SIG-M5 treated with dmso at 0.1 percent for 504 hours (cell line): Measurements from ENCODE around the gene ACSM5.
"Not testable (repeated sequence)": the region's sequence is repeated elsewhere in the genome, so short reads cannot be mapped to it uniquely, and the experiment has no call there.

Source experiments
- DNase-seq: peaks from one replicate; lab custom pipeline; 2025; ENCODE audit not compliant: unreplicated experiment; lab: John Stamatoyannopoulos, UW

Gene ACSM5

GRCh38 chr16:20397468-20398074 lies 11.8 kb upstream of the ACSM5 start:
- DNase-seq = no peak

- no peak for DNase-seq
These were observed 10.7 kb upstream of the ACSM5 start for GRCh38 chr16:20398603-20399002.

GRCh38 chr16:20399185-20399584 lies 10.1 kb upstream of the ACSM5 start:
- DNase-seq = no peak

DNA sequence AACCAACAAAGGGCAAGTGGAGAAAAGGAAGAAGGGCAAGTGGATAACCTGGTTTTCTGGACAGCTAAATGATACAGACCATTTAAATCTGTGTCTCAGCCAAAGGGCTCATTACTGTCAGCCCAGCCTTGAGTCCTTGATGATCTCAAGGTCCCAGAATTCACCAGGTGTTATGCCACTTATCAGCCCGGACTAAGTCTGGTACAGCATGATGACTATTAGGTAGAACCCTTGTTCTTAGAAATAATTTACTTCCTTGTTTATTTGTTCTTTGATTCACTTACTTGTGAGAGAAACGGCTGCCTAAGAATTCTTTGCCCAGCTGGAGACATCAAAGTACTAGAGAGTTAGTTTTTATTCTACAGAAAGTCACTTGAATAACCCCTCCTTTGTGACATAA lies 8.3 kb upstream of the ACSM5 start:
- no peak for DNase-seq

- no peak for DNase-seq
These were observed 7.8 kb upstream of the ACSM5 start for GRCh38 chr16:20401475-20402016.

GRCh38 chr16:20402651-20403050 lies 6.7 kb upstream of the ACSM5 start:
- DNase-seq = no peak

DNA sequence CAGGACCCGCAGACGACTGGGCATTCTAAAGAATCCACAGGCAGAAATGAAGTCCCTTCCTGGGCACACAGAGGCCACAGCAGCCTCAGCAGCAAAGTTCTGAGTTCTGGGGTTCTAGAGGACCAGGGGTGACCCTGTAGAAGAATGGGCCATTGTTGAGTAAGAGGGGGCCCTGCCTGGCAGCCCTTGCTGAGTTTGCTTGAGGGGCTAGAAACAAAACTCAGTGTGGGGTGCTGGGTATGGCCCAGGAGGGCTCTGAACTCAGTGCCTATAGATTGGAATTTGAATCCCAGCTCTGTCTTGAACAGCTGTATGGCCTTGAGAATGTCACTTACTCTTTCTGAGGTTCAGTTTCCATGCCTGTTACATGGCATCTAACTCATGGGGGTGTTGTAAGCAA lies 4.7 kb upstream of the ACSM5 start, which contains the start of gene PDILT:
Gene PDILT, minus strand, starts transcription at position 101 of the 400 bp plus-strand sequence. CDS start 5,437 bp downstream, outside the sequence.
- no peak for DNase-seq

- peak; percentile 9 for DNase-seq
These were observed 888 bp downstream of the ACSM5 start for GRCh38 chr16:20410121-20410723.

DNA sequence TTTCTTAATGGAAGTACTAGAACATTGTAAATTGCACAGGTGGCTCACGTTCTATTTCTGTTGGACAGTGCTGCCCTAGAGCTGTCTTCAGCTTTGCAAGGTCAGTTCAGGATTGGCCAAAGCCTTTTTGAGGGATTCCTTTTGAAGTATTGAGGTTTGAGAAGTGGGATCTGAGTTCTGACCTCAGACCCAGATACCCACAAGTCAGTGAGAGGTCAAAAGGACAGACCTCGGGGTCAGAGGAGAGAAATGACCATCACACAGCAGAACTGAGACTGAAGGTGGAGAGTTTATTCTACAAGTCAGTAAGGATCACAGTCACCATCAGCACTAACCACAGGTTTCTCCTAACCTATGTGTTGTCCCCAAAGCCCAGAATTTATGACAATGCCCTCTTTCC lies 1.7 kb downstream of the ACSM5 start:
- no peak for DNase-seq

DNA sequence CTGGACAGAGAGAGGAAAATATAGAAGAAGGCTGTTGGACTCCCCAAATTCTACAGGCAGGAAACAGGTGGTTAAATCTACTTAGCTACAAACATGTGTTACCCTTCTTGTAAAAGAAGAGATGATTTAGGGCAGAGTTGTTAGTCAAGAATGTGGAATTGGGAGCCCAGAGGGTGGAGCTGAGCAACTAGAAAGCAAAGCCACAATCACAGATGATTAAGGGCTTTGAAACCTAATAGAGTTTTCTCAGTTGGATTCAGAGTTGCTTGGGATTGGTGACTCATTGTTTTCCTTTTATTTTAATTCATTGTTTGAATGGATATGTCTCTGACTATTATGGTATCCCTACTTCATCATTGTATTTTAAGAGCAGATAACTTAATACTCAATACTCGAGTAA lies 6.2 kb downstream of the ACSM5 start:
- no peak for DNase-seq

DNA sequence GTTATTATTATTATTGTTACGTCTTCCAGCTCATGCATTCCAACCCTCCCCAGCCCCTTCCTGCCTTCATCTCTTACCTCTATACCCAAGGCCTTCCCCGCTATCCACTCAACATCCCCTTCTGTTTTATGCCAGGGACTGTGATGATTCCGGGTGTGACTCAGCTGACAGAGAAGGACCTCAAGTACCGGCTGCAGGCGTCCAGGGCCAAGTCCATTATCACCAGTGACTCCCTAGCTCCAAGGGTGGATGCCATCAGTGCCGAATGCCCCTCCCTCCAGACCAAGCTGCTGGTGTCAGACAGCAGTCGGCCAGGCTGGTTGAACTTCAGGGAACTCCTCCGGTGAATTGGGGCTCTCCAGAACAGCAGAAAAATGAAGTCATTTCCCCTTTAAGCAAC lies 9.8 kb downstream of the ACSM5 start:
- DNase-seq = not testable (repeated sequence)

DNA sequence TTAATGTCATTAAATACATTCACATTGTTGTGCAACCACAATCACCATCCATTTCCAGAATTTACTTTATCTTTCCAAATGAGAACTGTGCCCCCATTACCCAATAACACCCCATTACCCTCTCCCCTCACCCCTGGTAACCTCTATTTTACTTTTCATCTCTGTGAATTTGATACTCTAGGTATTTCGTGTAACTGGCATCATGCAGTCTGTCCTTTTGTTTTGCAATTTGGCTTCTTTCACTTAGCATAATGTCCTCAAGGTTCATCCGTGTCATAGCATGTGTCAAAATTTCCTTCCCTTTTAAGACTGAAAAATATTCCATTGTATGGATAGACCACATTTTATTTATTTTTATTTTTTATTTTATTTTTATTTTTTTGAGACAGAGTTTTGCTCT lies 12.4 kb downstream of the ACSM5 start:
- not testable (repeated sequence) for DNase-seq

GRCh38 chr16:20423772-20424128 lies 14.4 kb downstream of the ACSM5 start:
- not testable (repeated sequence) for DNase-seq

DNA sequence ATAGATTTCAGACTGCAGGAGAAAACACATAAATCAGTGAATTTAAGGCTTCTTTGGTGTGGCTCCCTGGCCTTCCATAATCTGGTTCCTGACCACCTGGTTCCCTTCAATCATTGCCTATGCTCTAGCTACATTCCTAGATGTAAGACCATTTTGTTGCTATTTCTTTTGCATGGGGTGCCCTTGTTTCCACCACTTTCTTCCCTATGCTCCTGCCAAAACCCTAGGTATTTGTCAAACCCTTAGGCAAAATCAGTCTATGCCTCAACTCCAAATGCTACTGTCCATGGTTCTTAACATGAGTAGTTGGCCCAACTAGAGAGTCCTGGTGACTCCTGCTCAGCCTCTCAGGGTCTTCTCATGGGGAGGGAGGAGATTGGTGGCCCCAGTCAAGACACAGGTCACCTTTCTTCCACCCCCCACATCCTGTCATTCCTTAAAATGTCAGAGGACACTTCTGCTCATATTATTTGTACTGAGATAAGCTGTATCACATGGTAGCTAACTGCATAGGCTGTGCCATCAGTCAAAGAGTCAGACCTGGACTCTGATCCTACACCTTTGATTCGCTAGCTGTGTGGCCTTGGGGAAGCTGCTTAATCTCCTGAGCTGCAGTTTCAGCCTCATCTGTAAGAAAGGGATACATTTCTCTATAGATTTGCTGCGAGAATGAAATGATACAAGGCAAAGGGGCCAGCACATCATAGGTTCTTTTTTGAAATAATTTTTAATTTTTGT lies 15.0 kb downstream of the ACSM5 start:
- DNase-seq = no peak

DNA sequence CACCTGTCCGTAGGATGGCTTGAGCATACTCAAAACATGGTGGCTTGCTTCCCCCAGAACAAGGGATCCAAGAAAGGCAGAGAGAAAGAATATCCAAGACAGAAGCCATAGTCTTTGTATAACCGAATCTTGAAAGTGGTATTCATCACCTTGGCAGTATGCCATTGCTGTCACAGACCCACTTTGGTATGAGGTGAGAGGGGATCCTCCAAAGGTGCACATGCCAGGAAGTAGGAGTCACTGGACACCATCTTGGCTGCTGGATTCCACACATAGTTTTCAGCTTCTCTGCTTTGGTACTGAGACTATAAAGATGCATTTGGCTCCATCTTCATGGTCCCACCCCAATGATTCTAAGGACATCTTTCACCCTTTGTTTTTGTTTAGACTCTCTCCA lies 18.1 kb downstream of the ACSM5 start:
- not testable (repeated sequence) for DNase-seq

DNA sequence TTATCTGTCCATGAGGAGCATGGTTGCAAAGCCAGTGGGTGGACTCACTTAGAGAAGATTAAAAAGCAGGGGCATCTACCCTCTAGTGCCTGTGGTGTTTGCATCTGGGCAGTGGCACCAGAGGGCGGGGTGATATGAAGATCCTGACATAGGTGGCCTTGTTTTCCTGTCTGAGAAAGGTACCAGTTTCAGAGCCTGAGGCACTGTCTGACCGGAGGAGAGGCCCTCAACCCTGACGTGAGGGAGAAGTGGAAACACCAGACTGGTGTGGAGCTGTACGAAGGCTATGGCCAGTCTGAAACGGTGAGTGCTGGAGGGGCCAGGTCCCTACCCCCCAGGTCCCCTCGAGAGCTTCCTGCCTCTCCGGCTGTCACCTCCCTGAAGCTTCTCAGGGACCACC lies 20.2 kb downstream of the ACSM5 start:
- DNase-seq = not testable (repeated sequence)

DNA sequence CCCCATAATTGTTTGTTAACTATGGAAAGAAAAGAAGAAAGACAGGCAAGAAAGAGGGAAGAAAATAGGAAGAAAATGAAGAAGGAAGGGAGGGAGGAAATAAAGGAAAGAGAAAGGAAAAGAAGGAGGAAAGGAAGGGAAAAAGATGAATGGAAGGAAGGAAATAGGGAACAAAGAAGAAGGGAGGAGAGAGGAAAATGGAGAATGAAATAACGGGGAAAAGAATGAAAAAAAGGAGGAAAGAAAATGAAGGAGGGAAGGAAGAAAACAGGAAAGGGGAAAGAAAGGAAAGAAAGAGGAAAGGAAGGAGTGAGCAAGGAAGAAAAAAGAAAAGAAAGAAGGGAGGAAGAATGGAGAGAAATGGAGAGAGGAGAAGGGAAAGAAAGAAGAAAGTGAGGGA lies 21.1 kb downstream of the ACSM5 start:
- DNase-seq = not testable (repeated sequence)

DNA sequence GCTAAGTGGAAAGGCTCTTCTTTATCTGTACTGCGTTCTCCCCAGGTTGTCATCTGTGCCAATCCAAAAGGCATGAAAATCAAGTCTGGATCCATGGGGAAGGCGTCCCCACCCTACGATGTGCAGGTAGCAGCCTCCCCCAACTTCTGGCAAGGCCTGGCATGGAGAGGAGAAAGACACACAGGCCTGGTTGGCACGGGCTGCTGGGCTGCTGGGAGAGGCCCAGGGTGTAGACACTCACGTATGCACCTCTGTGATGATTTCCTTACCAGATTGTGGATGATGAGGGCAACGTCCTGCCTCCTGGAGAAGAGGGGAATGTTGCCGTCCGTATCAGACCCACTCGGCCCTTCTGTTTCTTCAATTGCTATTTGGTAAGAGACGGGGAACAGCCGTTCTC lies 21.6 kb downstream of the ACSM5 start:
- no peak for DNase-seq

GRCh38 chr16:20438950-20439349 lies 29.6 kb downstream of the ACSM5 start:
- DNase-seq = not testable (repeated sequence)

GRCh38 chr16:20439820-20440231 lies 30.5 kb downstream of the ACSM5 start:
- not testable (repeated sequence) for DNase-seq

DNA sequence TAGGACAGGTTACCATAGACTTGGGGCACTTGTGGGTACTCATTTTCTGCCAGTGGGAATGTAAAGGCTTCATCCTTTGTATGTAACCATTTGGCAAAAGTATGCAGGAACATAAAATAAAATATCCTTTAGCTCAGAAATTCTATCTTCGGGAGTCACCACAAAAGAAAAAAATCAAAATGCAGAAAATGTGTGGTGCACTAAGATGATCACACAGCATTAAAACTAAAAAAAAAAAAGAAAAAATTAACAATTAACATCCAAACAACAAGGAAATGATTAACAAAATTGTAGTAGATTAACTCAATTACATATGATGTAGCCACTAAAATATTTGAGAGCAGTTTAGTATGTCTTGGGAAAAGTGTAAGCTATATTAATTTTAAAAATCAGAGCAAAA lies 31.4 kb downstream of the ACSM5 start:
- not testable (repeated sequence) for DNase-seq

- DNase-seq = no peak
These were observed 31.9 kb downstream of the ACSM5 start for GRCh38 chr16:20441191-20441590.
